ENCODE data around the gene MCCC1. TPM values are rescaled to one million over a fixed set of nuclear protein-coding genes. Genes with fewer than 3 reads are reported as not detected.

MCCC1 gene
- total and polyA plus RNA-seq, 2 donors (not counting 1 experiment from before 2014, with no cell fraction given), result 12.9 to 36.3 TPM

DNA sequence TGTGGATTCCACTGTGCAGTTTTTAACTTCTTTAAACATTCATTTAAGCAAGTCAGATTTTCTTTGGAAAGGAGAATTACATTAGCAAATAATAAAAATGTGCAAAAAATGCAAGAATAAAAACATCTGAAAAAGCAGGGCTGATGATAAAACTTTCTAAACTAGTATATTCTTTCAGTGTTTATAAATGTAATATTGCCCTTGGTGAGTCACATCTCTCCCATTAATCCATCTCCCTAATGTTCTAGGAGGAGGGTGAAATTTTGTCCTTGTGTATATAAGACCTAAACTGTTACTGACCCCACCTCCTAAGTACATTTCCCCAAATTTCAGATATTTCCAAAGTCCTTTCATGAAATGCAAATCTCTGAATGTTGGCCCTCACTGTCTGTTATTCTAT lies 90.5 kb downstream of the MCCC1 start:
- no peaks in the 10 kb centered on the region for H3K4me1 ChIP-seq (ENCODE audit: control insufficient read depth in 2 of 2, insufficient read depth in 2 of 2, low read length in 2 of 2)
- no peak for ATAC-seq (ENCODE audit: low read depth)
- CTCF ChIA-PET, result no interaction called here
- no peaks in the 10 kb centered on the region for H3K4me1 Mint-ChIP-seq
- TF ChIP-seq, protein P1, sequence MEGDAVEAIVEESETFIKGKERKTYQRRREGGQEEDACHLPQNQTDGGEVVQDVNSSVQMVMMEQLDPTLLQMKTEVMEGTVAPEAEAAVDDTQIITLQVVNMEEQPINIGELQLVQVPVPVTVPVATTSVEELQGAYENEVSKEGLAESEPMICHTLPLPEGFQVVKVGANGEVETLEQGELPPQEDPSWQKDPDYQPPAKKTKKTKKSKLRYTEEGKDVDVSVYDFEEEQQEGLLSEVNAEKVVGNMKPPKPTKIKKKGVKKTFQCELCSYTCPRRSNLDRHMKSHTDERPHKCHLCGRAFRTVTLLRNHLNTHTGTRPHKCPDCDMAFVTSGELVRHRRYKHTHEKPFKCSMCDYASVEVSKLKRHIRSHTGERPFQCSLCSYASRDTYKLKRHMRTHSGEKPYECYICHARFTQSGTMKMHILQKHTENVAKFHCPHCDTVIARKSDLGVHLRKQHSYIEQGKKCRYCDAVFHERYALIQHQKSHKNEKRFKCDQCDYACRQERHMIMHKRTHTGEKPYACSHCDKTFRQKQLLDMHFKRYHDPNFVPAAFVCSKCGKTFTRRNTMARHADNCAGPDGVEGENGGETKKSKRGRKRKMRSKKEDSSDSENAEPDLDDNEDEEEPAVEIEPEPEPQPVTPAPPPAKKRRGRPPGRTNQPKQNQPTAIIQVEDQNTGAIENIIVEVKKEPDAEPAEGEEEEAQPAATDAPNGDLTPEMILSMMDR (IDR thresholded peaks at IDR 0.05), result no peak
- TF ChIP-seq EZH2 (IDR thresholded peaks at IDR 0.05; ENCODE audit: borderline replicate concordance, insufficient read depth, low read depth, low read length, poor library complexity, severe bottlenecking), result no peak
- H3K4me2 ChIP-seq (replicated peaks; ENCODE audit: low read depth, low read length, poor library complexity, severe bottlenecking), result no peak overlapping the region
- H3K4me3 ChIP-seq (ENCODE audit: control extremely low read depth in 1 of 5, extremely low read depth in 1 of 5, insufficient read depth in 1 of 5, low read depth in 2 of 5, low read length in 4 of 5), result no peak overlapping the region
- no peak overlapping the region for H3K9ac ChIP-seq (ENCODE audit: low read length)
- H3K27ac ChIP-seq (ENCODE audit: low read length in 2 of 2), result no peak overlapping the region
- H4K20me1 ChIP-seq (ENCODE audit: control insufficient read depth, insufficient read depth, low read length, poor library complexity, severe bottlenecking), result no peaks in the 10 kb centered on the region
- H3K27me3 ChIP-seq (replicated peaks in 1 of 4; ENCODE audit: control extremely low read depth in 1 of 4, control insufficient read depth in 3 of 4, insufficient read depth in 4 of 4, low read length in 3 of 4), result no peaks in the 10 kb centered on the region
- H3K9me3 ChIP-seq (ENCODE audit: control extremely low read depth in 1 of 3, control insufficient read depth in 2 of 3, insufficient read depth in 1 of 3, low read length in 2 of 3), result no peaks in the 10 kb centered on the region
- H3K79me2 ChIP-seq (ENCODE audit: control insufficient read depth, insufficient read depth, low read length), result no peaks in the 10 kb centered on the region
- intact Hi-C loops (cut with micrococcal nuclease), result no loop called here
- H3K27ac Mint-ChIP-seq, result no peak overlapping the region
- H3K36me3 ChIP-seq (replicated peaks in 1 of 2; ENCODE audit: control extremely low read depth in 1 of 2, control insufficient read depth in 1 of 2, extremely low read depth in 1 of 2, insufficient read depth in 2 of 2, low read length in 1 of 2), result peaks cover 2 to 4% of the 10 kb centered on the region in 2 experiments
- H2AFZ ChIP-seq (ENCODE audit: insufficient read depth, low read depth, low read length, poor library complexity, severe bottlenecking), result no peak overlapping the region
- H3K27me3 Mint-ChIP-seq, result no peaks in the 10 kb centered on the region
- no peak for DNase-seq
- POLR2A ChIA-PET, result no interaction called here
- H3K9me3 Mint-ChIP-seq (ENCODE audit: insufficient read depth), result no peaks in the 10 kb centered on the region
- no peak overlapping the region for H3K4me3 Mint-ChIP-seq

DNA sequence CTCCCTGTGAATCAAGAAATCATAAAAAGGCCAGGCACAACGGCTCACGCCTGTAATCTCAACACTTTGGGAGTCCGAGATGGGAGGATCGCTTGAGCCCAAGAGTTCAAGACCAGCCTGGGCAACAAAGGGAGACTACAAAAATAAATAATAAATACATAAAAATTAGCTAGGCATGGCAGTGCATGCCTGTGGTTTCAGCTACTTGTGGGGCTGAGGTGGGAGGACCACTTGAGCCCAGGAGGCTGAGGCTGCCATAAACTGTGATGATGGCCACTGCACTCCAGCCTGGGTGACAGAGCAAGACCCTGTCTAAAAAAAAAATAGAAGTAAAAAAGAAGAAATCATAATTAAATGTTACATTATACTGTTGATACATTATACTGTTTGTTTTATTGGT lies 91.0 kb downstream of the MCCC1 start:
- no peak overlapping the region for H3K4me2 ChIP-seq (replicated peaks; ENCODE audit: low read depth, low read length, poor library complexity, severe bottlenecking)
- H2AFZ ChIP-seq (ENCODE audit: insufficient read depth, low read depth, low read length, poor library complexity, severe bottlenecking), result no peak overlapping the region
- peaks cover 2 to 3% of the 10 kb centered on the region in 2 experiments for H3K36me3 ChIP-seq (replicated peaks in 1 of 2; ENCODE audit: control extremely low read depth in 1 of 2, control insufficient read depth in 1 of 2, extremely low read depth in 1 of 2, insufficient read depth in 2 of 2, low read length in 1 of 2)
- ChIA-PET POLR2A (no interaction called here), CTCF (no interaction called here)
- H3K4me3 ChIP-seq (ENCODE audit: control extremely low read depth in 1 of 5, extremely low read depth in 1 of 5, insufficient read depth in 1 of 5, low read depth in 2 of 5, low read length in 4 of 5), result no peak overlapping the region
- TF ChIP-seq, protein P1 (IDR thresholded peaks at IDR 0.05), result no peak
- TF ChIP-seq EZH2 (IDR thresholded peaks at IDR 0.05; ENCODE audit: borderline replicate concordance, insufficient read depth, low read depth, low read length, poor library complexity, severe bottlenecking), result no peak
- no peaks in the 10 kb centered on the region for H3K9me3 ChIP-seq (ENCODE audit: control extremely low read depth in 1 of 3, control insufficient read depth in 2 of 3, insufficient read depth in 1 of 3, low read length in 2 of 3)
- DNase-seq (no peak), ATAC-seq (ENCODE audit: low read depth) (no peak)
- no peaks in the 10 kb centered on the region for H3K79me2 ChIP-seq (ENCODE audit: control insufficient read depth, insufficient read depth, low read length)
- no CpG with 5 or more reads among the region's 4 CpGs for WGBS (ENCODE audit: insufficient coverage)
- H3K27me3 ChIP-seq (replicated peaks in 1 of 4; ENCODE audit: control extremely low read depth in 1 of 4, control insufficient read depth in 3 of 4, insufficient read depth in 4 of 4, low read length in 3 of 4), result no peaks in the 10 kb centered on the region
- Mint-ChIP-seq H3K4me3 (no peak overlapping the region), H3K27me3 (no peaks in the 10 kb centered on the region), H3K9me3 (ENCODE audit: insufficient read depth) (no peaks in the 10 kb centered on the region), H3K4me1 (no peaks in the 10 kb centered on the region), H3K27ac (no peak overlapping the region)
- intact Hi-C loops (cut with micrococcal nuclease), result no loop called here
- no peaks in the 10 kb centered on the region for H3K4me1 ChIP-seq (ENCODE audit: control insufficient read depth in 2 of 2, insufficient read depth in 2 of 2, low read length in 2 of 2)
- no peak overlapping the region for H3K9ac ChIP-seq (ENCODE audit: low read length)
- no peaks in the 10 kb centered on the region for H4K20me1 ChIP-seq (ENCODE audit: control insufficient read depth, insufficient read depth, low read length, poor library complexity, severe bottlenecking)
- H3K27ac ChIP-seq (ENCODE audit: low read length in 2 of 2), result no peak overlapping the region
